Lung (tissue), 12 donors: ENCODE data around the gene STAB2. TPM values are rescaled to one million over a fixed set of nuclear protein-coding genes. Genes with fewer than 3 reads are reported as not detected.
A peak's percentile ranks its signal among the peaks of the same experiment; 100 is the strongest.

Source experiments
- ATAC-seq: fragments of 200-7000 bp; cut with Tn5 transposase; one replicate; pipeline ENCODE4 v1.9.1; 2020; ENCODE audit warnings: moderate number of reproducible peaks; ENCODE audit not compliant: insufficient read depth, low FRiP score
- DNase-seq, 3 donors: peaks; one replicate each; pipeline ENCODE4 v3.0.0-alpha.2; 2013 to 2017
- H3K27ac ChIP-seq, 2 donors: one replicate each; pipeline ENCODE4 v1.5.1; 2013; ENCODE audit warnings: mild to moderate bottlenecking in 2 of 2, moderate library complexity in 2 of 2, control low read depth in 1 of 2, inconsistent platforms in 1 of 2, low read depth in 1 of 2, low read length in 1 of 2
- H3K27me3 ChIP-seq, 3 donors: one replicate each; pipeline ENCODE4 v1.5.1; 2013; ENCODE audit warnings: low read length in 2 of 3; ENCODE audit not compliant: control insufficient read depth in 3 of 3, insufficient read depth in 3 of 3
- H3K36me3 ChIP-seq, 4 donors: one replicate each; pipeline ENCODE4 v1.5.1; 2013; ENCODE audit warnings: low read length in 4 of 4, mild to moderate bottlenecking in 1 of 4, moderate library complexity in 1 of 4; ENCODE audit not compliant: control insufficient read depth in 4 of 4, insufficient read depth in 4 of 4
- H3K4me1 ChIP-seq, 5 donors: one replicate each; pipeline ENCODE4 v1.5.1; 2013; ENCODE audit warnings: low read length in 5 of 5, mild to moderate bottlenecking in 2 of 5, moderate library complexity in 1 of 5; ENCODE audit not compliant: control insufficient read depth in 5 of 5, insufficient read depth in 5 of 5
- H3K4me3 ChIP-seq: one replicate; pipeline ENCODE4 v1.5.1; 2013; ENCODE audit warnings: mild to moderate bottlenecking, control low read depth, moderate library complexity
- H3K9ac ChIP-seq, 2 donors: one replicate each; pipeline ENCODE4 v1.5.1; 2013; ENCODE audit warnings: low read length in 2 of 2, control low read depth in 1 of 2; ENCODE audit not compliant: insufficient read depth in 1 of 2
- H3K9me3 ChIP-seq, 4 donors: one replicate each; pipeline ENCODE4 v1.5.1; 2013; ENCODE audit warnings: low read length in 3 of 4, mild to moderate bottlenecking in 1 of 4, moderate library complexity in 1 of 4; ENCODE audit not compliant: control insufficient read depth in 4 of 4, insufficient read depth in 3 of 4
- WGBS, 2 donors: extraction: QIAGEN DNeasy Blood & Tissue Kit; methylation state at CpG; one replicate each; pipeline ENCODE4 v1.1.7; 2013; 5-methylcytosine and 5-hydroxymethylcytosine counted together
- polyA plus RNA-seq, 2 donors: library from polyadenylated mRNA; stranded (reverse); fragments of 200-250 nt; gene quantifications; one replicate each; pipeline ENCODE4 v1.2.1, GENCODE V29; 2013
- total RNA-seq, 2 donors: library from RNA; depleted of rRNA in 1 of 2; stranded (reverse); fragments of >200 nt in 1 of 2; gene quantifications; one replicate each; pipeline ENCODE4 v1.2.1, GENCODE V29; 2014 to 2021
- TF ChIP-seq, protein P1 (sequence below): IDR thresholded peaks from 2 replicates; pipeline ENCODE4 v1.5.1; 2012; ENCODE audit warnings: mild to moderate bottlenecking; ENCODE audit errors: control extremely low read depth, extremely low read depth
- donor health status: control.
- donor health status: control.
- donor health status: Bipolar disorder and iron deficiency.
- donor health status: healthy.
- donor health status: DM: yes; HTN: yes; CAD: no.

STAB2 gene
- total and polyA plus RNA-seq, 4 donors = 0.06 to 10.0 (median 0.43) TPM

DNA sequence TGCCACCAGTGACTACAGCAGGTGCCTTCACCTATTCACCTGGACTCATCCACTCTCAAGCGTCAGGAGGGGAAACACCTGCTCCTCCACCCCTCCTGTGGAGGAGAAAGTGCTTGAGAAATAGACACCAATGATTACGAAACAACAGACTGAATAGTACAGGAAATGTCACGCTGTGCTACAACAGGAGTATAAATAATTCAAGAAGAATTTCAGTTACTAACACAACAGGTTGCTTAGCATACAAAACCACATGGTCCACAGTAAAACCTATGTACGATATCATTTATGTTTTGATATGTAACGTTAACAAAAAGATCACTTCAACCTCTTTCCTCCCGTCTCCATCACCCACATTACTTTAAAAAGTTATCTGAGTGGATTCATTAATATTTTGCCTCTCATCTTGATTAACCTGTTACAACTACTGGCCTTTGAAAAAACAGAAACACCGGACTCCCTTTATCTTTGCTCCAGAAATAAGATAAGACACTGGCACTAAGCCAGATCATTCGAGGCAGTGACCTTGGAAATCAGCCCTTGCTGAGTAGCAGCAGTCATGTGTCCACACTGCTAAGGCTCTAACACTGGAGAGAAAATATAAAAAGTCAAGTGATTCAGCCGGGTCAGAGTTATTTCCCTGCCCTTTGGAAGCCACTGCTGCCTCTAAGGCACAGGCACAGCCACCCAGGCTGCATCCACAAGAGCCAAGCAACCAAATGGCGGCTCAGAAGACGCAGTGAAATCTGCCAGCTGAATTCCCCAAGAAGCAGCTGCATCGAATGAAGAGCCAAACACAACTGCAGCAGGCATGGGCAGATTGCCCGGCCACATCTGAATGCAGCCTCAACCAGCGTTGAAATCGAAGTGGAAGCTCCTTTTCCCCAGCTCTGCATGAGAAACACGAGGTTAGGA lies 213.0 kb downstream of the STAB2 start:
- no peak overlapping the region for H3K4me3 ChIP-seq
- peak; percentile 74 for ATAC-seq
- H3K27ac ChIP-seq = peak overlapping the region in 1 of 2 donors; percentile 57
- TF ChIP-seq, protein P1, sequence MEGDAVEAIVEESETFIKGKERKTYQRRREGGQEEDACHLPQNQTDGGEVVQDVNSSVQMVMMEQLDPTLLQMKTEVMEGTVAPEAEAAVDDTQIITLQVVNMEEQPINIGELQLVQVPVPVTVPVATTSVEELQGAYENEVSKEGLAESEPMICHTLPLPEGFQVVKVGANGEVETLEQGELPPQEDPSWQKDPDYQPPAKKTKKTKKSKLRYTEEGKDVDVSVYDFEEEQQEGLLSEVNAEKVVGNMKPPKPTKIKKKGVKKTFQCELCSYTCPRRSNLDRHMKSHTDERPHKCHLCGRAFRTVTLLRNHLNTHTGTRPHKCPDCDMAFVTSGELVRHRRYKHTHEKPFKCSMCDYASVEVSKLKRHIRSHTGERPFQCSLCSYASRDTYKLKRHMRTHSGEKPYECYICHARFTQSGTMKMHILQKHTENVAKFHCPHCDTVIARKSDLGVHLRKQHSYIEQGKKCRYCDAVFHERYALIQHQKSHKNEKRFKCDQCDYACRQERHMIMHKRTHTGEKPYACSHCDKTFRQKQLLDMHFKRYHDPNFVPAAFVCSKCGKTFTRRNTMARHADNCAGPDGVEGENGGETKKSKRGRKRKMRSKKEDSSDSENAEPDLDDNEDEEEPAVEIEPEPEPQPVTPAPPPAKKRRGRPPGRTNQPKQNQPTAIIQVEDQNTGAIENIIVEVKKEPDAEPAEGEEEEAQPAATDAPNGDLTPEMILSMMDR = no peak
- WGBS, 2 donors = 20 to 25% methylated on average over 16 of the region's 16 CpGs
- H3K27me3 ChIP-seq = no peaks in the 10 kb centered on the region
- peaks cover 0 to 13% (median 5%) of the 10 kb centered on the region in 5 donors for H3K4me1 ChIP-seq
- peak; percentile 71 to 80 (median 79) for DNase-seq
- H3K36me3 ChIP-seq = peaks cover 0 to 6% (median 2%) of the 10 kb centered on the region in 4 donors
- H3K9ac ChIP-seq = no peak overlapping the region
- H3K9me3 ChIP-seq = no peaks in the 10 kb centered on the region

DNA sequence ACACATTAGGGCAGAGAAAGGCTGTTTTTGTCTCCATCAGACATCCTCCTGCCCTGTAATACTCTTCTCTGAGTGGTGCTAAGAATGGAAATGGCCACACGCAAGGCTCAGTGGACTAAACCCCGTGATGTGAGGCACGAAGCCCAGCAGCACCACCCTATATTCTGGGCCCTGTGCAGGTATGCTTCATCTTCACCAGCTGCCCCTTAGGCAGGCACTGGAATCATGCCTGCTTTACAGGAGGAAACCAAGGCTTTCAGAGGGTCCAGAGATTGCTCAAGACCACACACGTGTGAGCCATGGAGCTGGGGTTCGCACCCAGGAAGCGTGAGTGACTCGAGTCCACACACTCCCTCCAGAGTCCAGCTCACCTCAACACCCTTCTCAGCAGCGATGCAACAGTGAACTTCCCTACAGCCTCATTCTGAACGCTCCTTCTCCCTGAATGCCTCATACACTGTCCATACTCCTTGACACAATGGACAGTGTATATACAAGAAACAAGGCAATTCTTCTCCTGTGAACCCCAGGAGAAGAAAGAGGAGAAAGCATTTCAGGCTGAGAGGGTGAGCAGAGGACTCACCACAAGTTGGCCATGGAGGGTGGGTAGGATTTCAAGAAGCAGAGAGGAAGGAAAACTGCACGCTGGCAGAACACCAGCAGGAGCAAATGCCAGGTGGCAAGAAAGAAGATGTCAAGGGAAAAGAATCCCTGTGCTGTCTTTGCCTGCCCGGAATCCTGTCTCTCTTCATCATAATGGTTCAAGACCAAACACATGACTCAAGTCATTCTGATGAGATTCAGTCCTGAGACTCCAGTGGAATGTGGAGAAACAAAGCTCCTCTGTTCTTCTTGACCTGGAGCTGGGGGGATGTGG lies 214.9 kb downstream of the STAB2 start:
- Histone ChIP-seq H3K27me3 (no peaks in the 10 kb centered on the region), H3K36me3 (no peaks in the 10 kb centered on the region), H3K4me1 (peaks cover 0 to 14% (median 5%) of the 10 kb centered on the region in 5 donors), H3K9me3 (no peaks in the 10 kb centered on the region), H3K9ac (no peak overlapping the region), H3K4me3 (no peak overlapping the region), H3K27ac (no peak overlapping the region)
- WGBS, 2 donors = 52 to 83% methylated on average over 11 of the region's 11 CpGs
- DNase-seq = no peak
- TF ChIP-seq, protein P1 = no peak
- no peak for ATAC-seq

DNA sequence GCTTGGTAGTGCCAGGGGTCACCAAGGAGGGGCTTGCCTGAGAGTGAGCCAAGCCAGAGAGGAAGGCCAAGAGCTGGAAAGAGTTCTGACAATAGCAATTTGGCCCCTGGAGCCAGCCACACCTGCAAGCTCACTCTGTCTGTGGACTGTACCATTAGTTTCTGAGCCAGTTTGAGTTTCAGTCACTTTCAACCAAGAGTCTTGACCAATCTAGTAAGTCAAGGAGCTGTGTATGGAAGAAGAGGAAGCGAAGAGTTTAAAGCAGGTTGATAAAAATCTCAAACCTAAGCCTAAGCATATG lies 215.5 kb downstream of the STAB2 start:
- H3K9ac ChIP-seq = no peak overlapping the region
- H3K9me3 ChIP-seq = no peaks in the 10 kb centered on the region
- H3K4me3 ChIP-seq = no peak overlapping the region
- peaks cover 0 to 14% (median 5%) of the 10 kb centered on the region in 5 donors for H3K4me1 ChIP-seq
- ATAC-seq = no peak
- no peak for DNase-seq
- H3K27me3 ChIP-seq = no peaks in the 10 kb centered on the region
- no peak overlapping the region for H3K27ac ChIP-seq
- TF ChIP-seq, protein P1 = no peak
- no peaks in the 10 kb centered on the region for H3K36me3 ChIP-seq
- 96 to 97% methylated on average over 1 of the region's 1 CpG for WGBS, 2 donors
